IMR-90 (cell line): ENCODE results near the gene SSNA1. TPM values are rescaled to one million over a fixed set of nuclear protein-coding genes. Genes with fewer than 3 reads are reported as not detected.
A peak's percentile ranks its signal among the peaks of the same experiment; 100 is the strongest.

Source experiments
- ATAC-seq: fragments of 200-7000 bp; cut with Tn5 transposase; 2 replicates; pipeline ENCODE4 v1.9.1; 2020; ENCODE audit warnings: low read depth, mild to moderate bottlenecking, moderate library complexity
- BruUV-seq: library from RNA; stranded (reverse); fragments of 400-500 nt; replicated peaks from 2 replicates; lab custom pipeline; 2021; lab: Mats Ljungman, UMichigan
- CTCF ChIA-PET: fragments of 300-600 bp; formaldehyde crosslinking; extraction: SDS; loops from one replicate; lab custom pipeline; 2021; ENCODE audit warnings: antibody characterized with exemption; lab: Yijun Ruan, JAX
- POLR2A ChIA-PET: fragments of 300-600 bp; sonication (Branson Sonifier 250); formaldehyde crosslinking; loops from one replicate; lab custom pipeline; 2022; ENCODE audit warnings: antibody characterized with exemption; ENCODE audit not compliant: unreplicated experiment; lab: Charles Lee
- DNase-seq: peaks from one replicate; pipeline ENCODE4 v3.0.0; 2013
- H2AFZ ChIP-seq: replicated peaks from 2 replicates; pipeline ENCODE3; 2013; ENCODE audit warnings: low read length, mild to moderate bottlenecking; ENCODE audit not compliant: poor library complexity
- H2AK5ac ChIP-seq: 2 replicates; pipeline ENCODE4 v1.6.1; 2013; ENCODE audit warnings: low read depth, low read length, inconsistent platforms
- H2AK9ac ChIP-seq: replicated peaks from 2 replicates; pipeline ENCODE3; 2013; ENCODE audit warnings: mild to moderate bottlenecking, low read depth, low read length, moderate library complexity; ENCODE audit not compliant: poor library complexity
- H2BK120ac ChIP-seq: 2 replicates; pipeline ENCODE4 v1.6.1; 2013; ENCODE audit warnings: low read depth, low read length, inconsistent platforms
- H2BK15ac ChIP-seq: 3 replicates; pipeline ENCODE4 v1.6.1; 2013; ENCODE audit warnings: low read depth, low read length, inconsistent platforms
- H2BK20ac ChIP-seq: 2 replicates; pipeline ENCODE4 v1.6.1; 2013; ENCODE audit warnings: low read depth, mild to moderate bottlenecking, inconsistent platforms, low read length, moderate library complexity
- H2BK5ac ChIP-seq: 2 replicates; pipeline ENCODE4 v1.6.1; 2013; ENCODE audit warnings: mild to moderate bottlenecking, low read depth, low read length, inconsistent platforms; ENCODE audit not compliant: poor library complexity, severe bottlenecking
- H3K14ac ChIP-seq: replicated peaks from 2 replicates; pipeline ENCODE4 v1.6.1; 2013; ENCODE audit warnings: low read depth, low read length, inconsistent platforms
- H3K18ac ChIP-seq: 2 replicates; pipeline ENCODE4 v1.6.1; 2013; ENCODE audit warnings: low read depth, low read length, control low read depth
- H3K23ac ChIP-seq: 2 replicates; pipeline ENCODE4 v1.6.1; 2013; ENCODE audit warnings: low read depth, low read length, inconsistent platforms
- H3K27ac ChIP-seq: 2 replicates; pipeline ENCODE4 v1.5.1; 2013; ENCODE audit warnings: mild to moderate bottlenecking, control low read depth, low read length; ENCODE audit not compliant: insufficient read depth
- H3K27me3 ChIP-seq: 2 replicates; pipeline ENCODE4 v1.6.1; 2013; ENCODE audit warnings: low read length; ENCODE audit not compliant: control insufficient read depth, insufficient read depth
- H3K36me3 ChIP-seq: 2 replicates; pipeline ENCODE4 v1.6.1; 2013; ENCODE audit warnings: low read length, mixed read lengths; ENCODE audit not compliant: control insufficient read depth, insufficient read depth
- H3K4ac ChIP-seq: 2 replicates; pipeline ENCODE4 v1.6.1; 2013; ENCODE audit warnings: low read depth, low read length, inconsistent platforms
- H3K4me1 ChIP-seq: 2 replicates; pipeline ENCODE4 v1.6.1; 2013; ENCODE audit warnings: low read length, mixed read lengths; ENCODE audit not compliant: control insufficient read depth, insufficient read depth
- H3K4me2 ChIP-seq: 2 replicates; pipeline ENCODE4 v1.6.1; 2013; ENCODE audit warnings: low read depth, mild to moderate bottlenecking, control low read depth, low read length, moderate library complexity
- H3K4me3 ChIP-seq: 2 replicates; pipeline ENCODE4 v1.5.1; 2013; ENCODE audit warnings: low read depth, mild to moderate bottlenecking, control low read depth, low read length, moderate library complexity; ENCODE audit not compliant: insufficient read depth
- H3K56ac ChIP-seq: 2 replicates; pipeline ENCODE4 v1.6.1; 2013; ENCODE audit warnings: low read length, inconsistent platforms; ENCODE audit not compliant: insufficient read depth; ENCODE audit errors: extremely low read depth
- H3K79me1 ChIP-seq, 2 experiments: 2 replicates each; pipeline ENCODE4 v1.6.1; 2013; ENCODE audit warnings: low read length in 2 of 2, inconsistent platforms in 1 of 2, low read depth in 1 of 2
- H3K9ac ChIP-seq: 2 replicates; pipeline ENCODE4 v1.6.1; 2013; ENCODE audit warnings: low read depth, low read length, control low read depth
- H3K9me1 ChIP-seq: 2 replicates; pipeline ENCODE4 v1.6.1; 2013; ENCODE audit warnings: low read length, inconsistent platforms; ENCODE audit not compliant: insufficient read depth
- H3K9me3 ChIP-seq: 2 replicates; pipeline ENCODE4 v1.6.1; 2013; ENCODE audit warnings: low read length; ENCODE audit not compliant: control insufficient read depth, insufficient read depth
- H4K20me1 ChIP-seq: 2 replicates; pipeline ENCODE4 v1.6.1; 2013; ENCODE audit warnings: low read length, inconsistent platforms; ENCODE audit not compliant: insufficient read depth
- H4K5ac ChIP-seq: 2 replicates; pipeline ENCODE4 v1.6.1; 2013; ENCODE audit warnings: mild to moderate bottlenecking, low read depth, low read length, control low read depth
- H4K8ac ChIP-seq, 2 experiments: 2 replicates each; pipeline ENCODE4 v1.6.1; 2013; ENCODE audit warnings: low read depth in 2 of 2, low read length in 2 of 2, control low read depth in 1 of 2, inconsistent platforms in 1 of 2
- H4K91ac ChIP-seq: 2 replicates; pipeline ENCODE4 v1.6.1; 2013; ENCODE audit warnings: low read depth, low read length, inconsistent platforms; ENCODE audit not compliant: insufficient read depth
- BHLHE40 ChIP-seq: fragments of 150-350 bp; IDR thresholded peaks from 2 replicates; pipeline ENCODE4 v1.6.1; 2016; ENCODE audit warnings: mild to moderate bottlenecking, low read depth, low read length
- CEBPB ChIP-seq: IDR thresholded peaks from 2 replicates; pipeline ENCODE4 v1.6.1; 2012; ENCODE audit warnings: low read depth, low read length, improper control_type of control experiment
- CTCF ChIP-seq: conservative IDR thresholded peaks from 2 replicates; pipeline ENCODE4 v1.5.1; 2012; ENCODE audit warnings: mild to moderate bottlenecking, low read depth, low read length, improper control_type of control experiment
- ELK1 ChIP-seq: fragments of 150-350 bp; IDR thresholded peaks from 2 replicates; pipeline ENCODE4 v1.6.1; 2016; ENCODE audit warnings: low read depth, mild to moderate bottlenecking, low read length, moderate library complexity, borderline replicate concordance
- FOS ChIP-seq: fragments of 150-350 bp; IDR thresholded peaks from 2 replicates; pipeline ENCODE4 v1.6.1; 2016; ENCODE audit warnings: low read depth, low read length
- MAZ ChIP-seq: IDR thresholded peaks from 2 replicates; pipeline ENCODE4 v1.6.1; 2012; ENCODE audit warnings: low read depth, mild to moderate bottlenecking, low read length, improper control_type of control experiment, moderate library complexity, borderline replicate concordance
- MXI1 ChIP-seq: IDR thresholded peaks from 2 replicates; pipeline ENCODE4 v1.6.1; 2012; ENCODE audit warnings: low read depth, mild to moderate bottlenecking, low read length, moderate library complexity, borderline replicate concordance
- NFE2L2 ChIP-seq: fragments of 150-350 bp; IDR thresholded peaks from 2 replicates; pipeline ENCODE4 v1.6.1; 2016; ENCODE audit warnings: low read depth, mild to moderate bottlenecking, low read length
- RAD21 ChIP-seq: IDR thresholded peaks from 2 replicates; pipeline ENCODE4 v1.6.1; 2012; ENCODE audit warnings: low read length, improper control_type of control experiment
- RCOR1 ChIP-seq: IDR thresholded peaks from 2 replicates; pipeline ENCODE4 v1.6.1; 2012; ENCODE audit warnings: mild to moderate bottlenecking, low read length, improper control_type of control experiment; ENCODE audit not compliant: insufficient replicate concordance
- RFX5 ChIP-seq: IDR thresholded peaks from 2 replicates; pipeline ENCODE4 v1.8.0; 2012; ENCODE audit warnings: low read depth, mild to moderate bottlenecking, low read length, moderate library complexity
- SMC3 ChIP-seq: fragments of 150-350 bp; IDR thresholded peaks from 2 replicates; pipeline ENCODE4 v1.6.1; 2016; ENCODE audit warnings: low read depth, mild to moderate bottlenecking, antibody characterized with exemption, low read length, moderate library complexity
- WGBS, 2 experiments: methylation state at CpG; one replicate each; pipeline versions ENCODE4 v1.1.5 to v1.1.7; 2013; ENCODE audit warnings: missing lambda C conversion rate in 2 of 2; ENCODE audit not compliant: insufficient read length in 1 of 2; ENCODE audit errors: extremely low coverage in 2 of 2; 5-methylcytosine and 5-hydroxymethylcytosine counted together
- dilution Hi-C: fragments of 300-500 bp; cut with HindIII; formaldehyde crosslinking; loops from one replicate; pipeline ENCODE4 v1.14.3; 2018; ENCODE audit warnings: low sequenced_read_pairs; ENCODE audit not compliant: unreplicated experiment
- in situ Hi-C: fragments of 300-500 bp; cut with MboI; formaldehyde crosslinking; loops from 3 replicates; pipeline ENCODE4 v1.14.3; 2019; ENCODE audit warnings: low sequenced_read_pairs, inconsistent platforms, mixed read lengths
- intact Hi-C: fragments of 100-400 bp; cut with micrococcal nuclease; formaldehyde crosslinking; loops from 2 replicates; pipeline ENCODE4 v1.10.0; 2022
- polyA plus RNA-seq, 3 experiments: library from polyadenylated mRNA; depleted of rRNA; stranded (reverse); fragments of >200 nt; gene quantifications; 2 replicates each; pipeline ENCODE4 v1.2.3, GENCODE V29; 2012; ENCODE audit warnings: low replicate concordance in 1 of 3
- total RNA-seq: library from RNA; depleted of rRNA; stranded (reverse); fragments of >200 nt; gene quantifications from 2 replicates; pipeline ENCODE4 v1.2.3, GENCODE V29; 2012

The SSNA1 gene
- total and polyA plus RNA-seq, 2 of the 4 experiments (the other 2 are of a cell fraction): 55.7 to 86.7 TPM

- Histone ChIP-seq H4K8ac (no peak overlapping the region), H3K27ac (no peak overlapping the region), H2AFZ (no peak overlapping the region), H3K9me1 (no peaks in the 10 kb centered on the region), H2BK20ac (no peak overlapping the region), H2AK5ac (no peak overlapping the region), H2AK9ac (no peak overlapping the region), H3K4me3 (peak overlapping the region; percentile 91), H4K5ac (no peak overlapping the region), H3K18ac (no peak overlapping the region), H4K91ac (no peak overlapping the region), H3K9me3 (no peaks in the 10 kb centered on the region), H3K27me3 (no peaks in the 10 kb centered on the region), H2BK5ac (no peak overlapping the region), H2BK120ac (no peak overlapping the region), H3K9ac (peak overlapping the region; percentile 84; the same call in 1 of the 2 replicates), H3K56ac (no peak overlapping the region), H3K14ac (no peak overlapping the region), H4K20me1 (peaks cover 22% of the 10 kb centered on the region), H3K4me2 (peak overlapping the region; percentile 88), H3K4me1 (peaks cover 16% of the 10 kb centered on the region), H3K36me3 (peaks cover 63% of the 10 kb centered on the region), H3K4ac (no peak overlapping the region), H3K79me1 (peaks cover 5 to 54% of the 10 kb centered on the region in 2 experiments), H2BK15ac (no peak overlapping the region), H3K23ac (no peak overlapping the region)
- intact Hi-C loops: no loop called here
- no TSS peak for BruUV-seq
- 98% methylated on average over 6 of the region's 15 CpGs; no CpG with 5 or more reads in 1 of the 2 experiments for WGBS, 2 experiments
- dilution Hi-C loops: no loop called here
- DNase-seq (no peak), ATAC-seq (no peak)
- in situ Hi-C loops: no loop called here
- ChIA-PET POLR2A (interaction anchor here (0.6 to 0.8 kb wide), 2 partner anchors 55 to 101 kb away, joined by 3 to 6 read pairs; partner anchors contain the start of gene MAN1B1), CTCF (no interaction called here)
- TF ChIP-seq MXI1: no peak
- no peak for TF ChIP-seq CEBPB
- TF ChIP-seq FOS: no peak
- TF ChIP-seq CTCF: no peak
- TF ChIP-seq RFX5: no peak
- no peak for TF ChIP-seq NFE2L2
- no peak for TF ChIP-seq RCOR1
- no peak for TF ChIP-seq MAZ
- TF ChIP-seq RAD21: no peak
- TF ChIP-seq SMC3: no peak
- no peak for TF ChIP-seq ELK1
- TF ChIP-seq BHLHE40: no peak
These were observed 1.1 kb upstream of the SSNA1 start for GRCh38 chr9:137187386-137187785.
